Neural progenitor cell (in vitro differentiated cells): ENCODE results near the gene ZNF699. TPM values are rescaled to one million over a fixed set of nuclear protein-coding genes. Genes with fewer than 3 reads are reported as not detected.
A peak's percentile ranks its signal among the peaks of the same experiment; 100 is the strongest.

Experiments
- DNase-seq: peaks from one replicate; pipeline ENCODE4 v3.0.0-alpha.2; 2016; ENCODE audit warnings: low spot score
- H2AFZ ChIP-seq: fragments of 200-600 bp; sonication (generic); replicated peaks from 2 replicates; pipeline ENCODE4 v1.6.1; 2016; ENCODE audit warnings: antibody characterized with exemption
- H3F3A ChIP-seq: fragments of 200-600 bp; sonication (generic); 2 replicates; pipeline ENCODE4 v1.6.1; 2016; ENCODE audit warnings: antibody characterized with exemption, low read depth
- H3K27ac ChIP-seq: fragments of 200-600 bp; sonication (generic); 2 replicates; pipeline ENCODE4 v1.5.1; 2016; ENCODE audit warnings: mild to moderate bottlenecking
- H3K27me3 ChIP-seq: fragments of 200-600 bp; sonication (generic); 2 replicates; pipeline ENCODE4 v1.6.1; 2016; ENCODE audit warnings: mild to moderate bottlenecking, moderate library complexity
- H3K36me3 ChIP-seq: fragments of 200-600 bp; sonication (generic); 2 replicates; pipeline ENCODE4 v1.5.1; 2016
- H3K4me1 ChIP-seq: fragments of 200-600 bp; sonication (generic); 2 replicates; pipeline ENCODE4 v1.6.1; 2016; ENCODE audit warnings: mixed run types
- H3K4me2 ChIP-seq: fragments of 200-600 bp; sonication (generic); 2 replicates; pipeline ENCODE4 v1.6.1; 2016
- H3K4me3 ChIP-seq: fragments of 200-600 bp; sonication (generic); 2 replicates; pipeline ENCODE4 v1.5.1; 2016
- H3K79me2 ChIP-seq: fragments of 200-600 bp; sonication (generic); 2 replicates; pipeline ENCODE4 v1.6.1; 2016; ENCODE audit warnings: low read depth
- H3K9ac ChIP-seq: fragments of 200-600 bp; sonication (generic); 2 replicates; pipeline ENCODE4 v1.6.1; 2016
- H3K9me3 ChIP-seq: fragments of 200-600 bp; sonication (generic); 2 replicates; pipeline ENCODE4 v1.5.1; 2016; ENCODE audit warnings: low read depth
- H4K20me1 ChIP-seq: fragments of 200-600 bp; sonication (generic); 2 replicates; pipeline ENCODE4 v1.6.1; 2016; ENCODE audit warnings: low read depth
- H3K27ac Mint-ChIP-seq: 3 replicates; pipeline ENCODE4 v1.8.0; 2021; ENCODE audit warnings: mixed read lengths
- H3K27me3 Mint-ChIP-seq: 2 replicates; pipeline ENCODE4 v1.8.0; 2022; ENCODE audit warnings: low read depth, mild to moderate bottlenecking, inconsistent platforms, moderate library complexity, mixed read lengths; ENCODE audit not compliant: insufficient read depth
- H3K36me3 Mint-ChIP-seq: 3 replicates; pipeline ENCODE4 v1.8.0; 2021; ENCODE audit warnings: mixed read lengths
- H3K4me1 Mint-ChIP-seq: 3 replicates; pipeline ENCODE4 v1.8.0; 2021; ENCODE audit warnings: mixed read lengths
- H3K4me3 Mint-ChIP-seq: 3 replicates; pipeline ENCODE4 v1.8.0; 2021; ENCODE audit warnings: mild to moderate bottlenecking, moderate library complexity, mixed read lengths
- H3K9me3 Mint-ChIP-seq: 3 replicates; pipeline ENCODE4 v1.8.0; 2020; ENCODE audit warnings: mixed read lengths
- CTCF ChIP-seq: fragments of 200-600 bp; sonication (generic); IDR thresholded peaks from 2 replicates; pipeline ENCODE4 v1.5.1; 2017; ENCODE audit warnings: antibody characterized with exemption, mild to moderate bottlenecking
- EZH2 ChIP-seq: fragments of 200-600 bp; sonication (generic); IDR thresholded peaks from 2 replicates; pipeline ENCODE4 v1.6.1; 2017; ENCODE audit warnings: antibody characterized with exemption, mild to moderate bottlenecking, moderate library complexity
- EZH2phosphoT487 ChIP-seq: fragments of 200-600 bp; sonication (generic); IDR thresholded peaks from 2 replicates; pipeline ENCODE4 v1.6.1; 2017; ENCODE audit warnings: antibody characterized with exemption
- total RNA-seq: library from RNA; depleted of rRNA; stranded (reverse); fragments of >200 nt; gene quantifications from 2 replicates; pipeline ENCODE4 v1.2.3, GENCODE V29; 2015; ENCODE audit warnings: low replicate concordance

Gene ZNF699
- total RNA-seq: 12.9 and 21.6 TPM in 2 replicates

- H4K20me1 ChIP-seq: no peaks in the 10 kb centered on the region
- peak within 1 kb of the TSS; percentile 77 for H3K4me2 ChIP-seq
- H3K9me3 Mint-ChIP-seq: peaks cover 56% of the 10 kb centered on the region
- H3K36me3 ChIP-seq: no peaks in the 10 kb centered on the region
- TF ChIP-seq EZH2phosphoT487 (no peak), EZH2 (no peak), CTCF (no peak)
- peaks cover 16% of the 10 kb centered on the region for H3K79me2 ChIP-seq
- H3K4me1 Mint-ChIP-seq: peaks cover 6% of the 10 kb centered on the region
- H3K27me3 ChIP-seq: no peaks in the 10 kb centered on the region
- H3K27me3 Mint-ChIP-seq: peaks cover 9% of the 10 kb centered on the region
- DNase-seq: peak; percentile 100
- H3K27ac ChIP-seq: peak within 1 kb of the TSS; percentile 61
- no peaks in the 10 kb centered on the region for H3K9me3 ChIP-seq
- H3K9ac ChIP-seq: peak within 1 kb of the TSS; percentile 62
- H3K27ac Mint-ChIP-seq: peak within 1 kb of the TSS; percentile 96
- peak within 1 kb of the TSS; percentile 94 for H3K4me3 Mint-ChIP-seq
- peaks cover 20% of the 10 kb centered on the region for H3F3A ChIP-seq
- H2AFZ ChIP-seq: peak within 1 kb of the TSS; percentile 95
- H3K36me3 Mint-ChIP-seq: peaks cover 15% of the 10 kb centered on the region
- H3K4me3 ChIP-seq: peak within 1 kb of the TSS; percentile 63
- H3K4me1 ChIP-seq: peaks cover 5% of the 10 kb centered on the region
Observed at GRCh38 chr19:9309139-9309973, at the start of gene ZNF699. ZNF699 (minus strand) TSS chr19:9309838; CDS start chr19:9305119, 4,719 bp downstream.

GRCh38 chr19:9354651-9355050 lies 45.0 kb upstream of the ZNF699 start:
- H3F3A ChIP-seq: no peaks in the 10 kb centered on the region
- H3K27me3 Mint-ChIP-seq: no peaks in the 10 kb centered on the region
- no peaks in the 10 kb centered on the region for H4K20me1 ChIP-seq
- no peaks in the 10 kb centered on the region for H3K4me1 ChIP-seq
- TF ChIP-seq CTCF (no peak), EZH2phosphoT487 (no peak), EZH2 (no peak)
- no peak overlapping the region for H3K4me2 ChIP-seq
- no peaks in the 10 kb centered on the region for H3K79me2 ChIP-seq
- peaks cover 63% of the 10 kb centered on the region for H3K9me3 Mint-ChIP-seq
- no peaks in the 10 kb centered on the region for H3K4me1 Mint-ChIP-seq
- H3K36me3 Mint-ChIP-seq: peaks cover 53% of the 10 kb centered on the region
- no peak overlapping the region for H3K4me3 Mint-ChIP-seq
- no peak overlapping the region for H2AFZ ChIP-seq
- H3K27me3 ChIP-seq: no peaks in the 10 kb centered on the region
- no peak for DNase-seq
- H3K27ac Mint-ChIP-seq: no peak overlapping the region
- no peak overlapping the region for H3K9ac ChIP-seq
- no peaks in the 10 kb centered on the region for H3K36me3 ChIP-seq
- H3K27ac ChIP-seq: no peak overlapping the region
- H3K9me3 ChIP-seq: peaks cover 9% of the 10 kb centered on the region
- no peak overlapping the region for H3K4me3 ChIP-seq

GRCh38 chr19:9353011-9353410 lies 43.4 kb upstream of the ZNF699 start:
- H3K36me3 ChIP-seq: no peaks in the 10 kb centered on the region
- no peak for DNase-seq

More at GRCh38 chr19:9353011-9353410, 43.4 kb upstream of the ZNF699 start:
- Mint-ChIP-seq H3K4me3 (no peak overlapping the region), H3K36me3 (peaks cover 58% of the 10 kb centered on the region), H3K27ac (no peak overlapping the region), H3K27me3 (no peaks in the 10 kb centered on the region), H3K4me1 (no peaks in the 10 kb centered on the region), H3K9me3 (peaks cover 68% of the 10 kb centered on the region)
- TF ChIP-seq EZH2 (no peak), CTCF (no peak), EZH2phosphoT487 (no peak)
- no peaks in the 10 kb centered on the region for H3K4me1 ChIP-seq
- no peaks in the 10 kb centered on the region for H3F3A ChIP-seq
- H3K27me3 ChIP-seq: no peaks in the 10 kb centered on the region
- peaks cover 23% of the 10 kb centered on the region for H3K9me3 ChIP-seq
- H3K79me2 ChIP-seq: no peaks in the 10 kb centered on the region
- H4K20me1 ChIP-seq: no peaks in the 10 kb centered on the region
- H3K4me2 ChIP-seq: no peak overlapping the region
- H2AFZ ChIP-seq: no peak overlapping the region
- no peak overlapping the region for H3K27ac ChIP-seq
- no peak overlapping the region for H3K9ac ChIP-seq
- no peak overlapping the region for H3K4me3 ChIP-seq
